ENCODE data around the gene IL1RAPL2.

IL1RAPL2 gene

GRCh38 chrX:104618106-104618895, 52.3 kb downstream of the IL1RAPL2 start (continued):
- no peak for TF ChIP-seq TSHZ2 (CRISPR knock-in tag; IDR thresholded peaks at IDR 0.05)
- TF ChIP-seq GLIS3 (CRISPR knock-in tag; IDR thresholded peaks at IDR 0.05): no peak
- TF ChIP-seq ZFP30 (CRISPR knock-in tag; IDR thresholded peaks at IDR 0.05): no peak
- TF ChIP-seq RARB (CRISPR knock-in tag; IDR thresholded peaks at IDR 0.05): no peak
- TF ChIP-seq ZNF70 (CRISPR knock-in tag; IDR thresholded peaks at IDR 0.05): no peak
- TF ChIP-seq TOX (CRISPR knock-in tag; IDR thresholded peaks at IDR 0.05; ENCODE audit: borderline replicate concordance): no peak
- TF ChIP-seq OSR1 (CRISPR knock-in tag; IDR thresholded peaks at IDR 0.05): no peak
- TF ChIP-seq TCF4 (CRISPR knock-in tag; IDR thresholded peaks at IDR 0.05; ENCODE audit: borderline replicate concordance): no peak
- no peak for TF ChIP-seq ARNTL (CRISPR knock-in tag; IDR thresholded peaks at IDR 0.05; ENCODE audit: borderline replicate concordance, low read depth)

GRCh38 chrX:104621781-104622180, 55.8 kb downstream of the IL1RAPL2 start:
- no peak for ATAC-seq
- TF ChIP-seq GLIS3 (CRISPR knock-in tag; IDR thresholded peaks at IDR 0.05) (no peak), TSHZ2 (CRISPR knock-in tag; IDR thresholded peaks at IDR 0.05) (no peak), CREB5 (CRISPR knock-in tag; IDR thresholded peaks at IDR 0.05; ENCODE audit: low read depth) (no peak), ZFP3 (CRISPR knock-in tag; IDR thresholded peaks at IDR 0.05) (no peak), ZFP30 (CRISPR knock-in tag; IDR thresholded peaks at IDR 0.05) (no peak), POU6F1 (CRISPR knock-in tag; IDR thresholded peaks at IDR 0.05; ENCODE audit: borderline replicate concordance, low read depth) (no peak), OSR1 (CRISPR knock-in tag; IDR thresholded peaks at IDR 0.05) (no peak), ESRRG (CRISPR knock-in tag; IDR thresholded peaks at IDR 0.05) (no peak), ARNTL (CRISPR knock-in tag; IDR thresholded peaks at IDR 0.05; ENCODE audit: borderline replicate concordance, low read depth) (no peak), ISL1 (CRISPR knock-in tag; IDR thresholded peaks at IDR 0.05) (no peak), SNAI2 (CRISPR knock-in tag; IDR thresholded peaks at IDR 0.05) (no peak), ZNF8 (CRISPR knock-in tag; IDR thresholded peaks at IDR 0.05) (no peak), CSDC2 (CRISPR knock-in tag; IDR thresholded peaks at IDR 0.05) (no peak), TCF4 (CRISPR knock-in tag; IDR thresholded peaks at IDR 0.05; ENCODE audit: borderline replicate concordance) (no peak), PATZ1 (CRISPR knock-in tag; IDR thresholded peaks at IDR 0.05; ENCODE audit: borderline replicate concordance) (no peak), ZNF70 (CRISPR knock-in tag; IDR thresholded peaks at IDR 0.05) (no peak), TOX (CRISPR knock-in tag; IDR thresholded peaks at IDR 0.05; ENCODE audit: borderline replicate concordance) (no peak), CSRNP3 (CRISPR knock-in tag; IDR thresholded peaks at IDR 0.05) (no peak)
